Trophoblast cell (in vitro differentiated cells and primary cell): ENCODE measurements around the gene DNAJB6.

Experiments used
- DNase-seq, 2 donors: peaks; one replicate each; pipeline ENCODE4 v3.0.0-alpha.2; 2016
- H2AFZ ChIP-seq: 2 replicates; pipeline ENCODE4 v1.6.1; 2013; ENCODE audit warnings: low read length, moderate library complexity, mild to moderate bottlenecking; ENCODE audit not compliant: insufficient read depth, poor library complexity
- H2AK5ac ChIP-seq: 2 replicates; pipeline ENCODE4 v1.6.1; 2013; ENCODE audit warnings: mild to moderate bottlenecking, low read length
- H2BK120ac ChIP-seq: 2 replicates; pipeline ENCODE4 v1.6.1; 2013; ENCODE audit warnings: low read length, mild to moderate bottlenecking, moderate library complexity; ENCODE audit not compliant: insufficient read depth, poor library complexity
- H2BK12ac ChIP-seq: 2 replicates; pipeline ENCODE4 v1.6.1; 2013; ENCODE audit warnings: mild to moderate bottlenecking, low read length, moderate library complexity
- H2BK5ac ChIP-seq: 2 replicates; pipeline ENCODE4 v1.6.1; 2013; ENCODE audit warnings: low read length, low read depth, moderate library complexity, mild to moderate bottlenecking; ENCODE audit not compliant: poor library complexity
- H3K14ac ChIP-seq: 2 replicates; pipeline ENCODE4 v1.6.1; 2013; ENCODE audit warnings: mild to moderate bottlenecking, low read length
- H3K18ac ChIP-seq: 2 replicates; pipeline ENCODE4 v1.6.1; 2013; ENCODE audit warnings: mild to moderate bottlenecking, low read length
- H3K23ac ChIP-seq: 2 replicates; pipeline ENCODE4 v1.6.1; 2013; ENCODE audit warnings: low read length
- H3K27ac ChIP-seq: 2 replicates; pipeline ENCODE4 v1.5.1; 2013; ENCODE audit warnings: low read depth, mild to moderate bottlenecking, inconsistent platforms, low read length, moderate library complexity
- H3K27me3 ChIP-seq: 2 replicates; pipeline ENCODE4 v1.6.1; 2013; ENCODE audit warnings: inconsistent platforms, mild to moderate bottlenecking, low read length, moderate library complexity; ENCODE audit not compliant: insufficient read depth
- H3K36me3 ChIP-seq, 2 experiments: 1 replicate in 1 of 2; 2 replicates in 1 of 2; pipeline ENCODE4 v1.6.1; 2013; ENCODE audit warnings: low read length in 2 of 2, mild to moderate bottlenecking in 2 of 2, moderate library complexity in 1 of 2; ENCODE audit not compliant: insufficient read depth in 2 of 2, control insufficient read depth in 1 of 2
- H3K4ac ChIP-seq: 2 replicates; pipeline ENCODE4 v1.6.1; 2013; ENCODE audit warnings: low read depth, mild to moderate bottlenecking, low read length, moderate library complexity
- H3K4me1 ChIP-seq, 2 experiments: 1 replicate in 1 of 2; 2 replicates in 1 of 2; pipeline ENCODE4 v1.6.1; 2013; ENCODE audit warnings: low read length in 2 of 2, mild to moderate bottlenecking in 2 of 2, moderate library complexity in 1 of 2; ENCODE audit not compliant: insufficient read depth in 2 of 2, control insufficient read depth in 1 of 2
- H3K4me2 ChIP-seq: 2 replicates; pipeline ENCODE4 v1.6.1; 2013; ENCODE audit warnings: inconsistent platforms, mild to moderate bottlenecking, low read length, moderate library complexity
- H3K4me3 ChIP-seq: 2 replicates; pipeline ENCODE4 v1.5.1; 2013; ENCODE audit warnings: mild to moderate bottlenecking, low read depth, low read length, inconsistent platforms
- H3K79me1 ChIP-seq: one replicate; pipeline ENCODE4 v1.6.1; 2013; ENCODE audit warnings: low read length
- H3K79me2 ChIP-seq: 2 replicates; pipeline ENCODE4 v1.6.1; 2013; ENCODE audit warnings: low read length, mild to moderate bottlenecking; ENCODE audit not compliant: control insufficient read depth, insufficient read depth, poor library complexity
- H3K9ac ChIP-seq: 2 replicates; pipeline ENCODE4 v1.6.1; 2013; ENCODE audit warnings: mild to moderate bottlenecking, low read length
- H3K9me3 ChIP-seq: 2 replicates; pipeline ENCODE4 v1.6.1; 2013; ENCODE audit warnings: low read depth, mild to moderate bottlenecking, control low read depth, inconsistent platforms, low read length; ENCODE audit not compliant: insufficient read depth
- H4K12ac ChIP-seq: 2 replicates; pipeline ENCODE4 v1.6.1; 2013; ENCODE audit warnings: low read depth, mild to moderate bottlenecking, low read length, moderate library complexity
- H4K8ac ChIP-seq: 2 replicates; pipeline ENCODE4 v1.6.1; 2013; ENCODE audit warnings: low read depth, mild to moderate bottlenecking, low read length, moderate library complexity
- H4K91ac ChIP-seq: one replicate; pipeline ENCODE4 v1.6.1; 2013; ENCODE audit warnings: low read depth, mild to moderate bottlenecking, low read length, moderate library complexity
- WGBS: extraction: QIAGEN DNeasy Blood & Tissue Kit; methylation state at CpG from one replicate; pipeline ENCODE4 v1.1.7; 2013; ENCODE audit warnings: missing lambda C conversion rate; ENCODE audit not compliant: insufficient read length, insufficient coverage; ENCODE audit errors: extremely low coverage; 5-methylcytosine and 5-hydroxymethylcytosine counted together

The DNAJB6 gene

GRCh38 chr7:157429680-157430224 is 92.9 kb downstream of the DNAJB6 start:
- Histone ChIP-seq H2BK120ac (no peak overlapping the region), H3K36me3 (no peaks in the 10 kb centered on the region), H4K12ac (no peak overlapping the region), H3K9ac (no peak overlapping the region), H3K9me3 (peaks cover 9% of the 10 kb centered on the region), H3K4ac (no peak overlapping the region), H3K79me1 (no peaks in the 10 kb centered on the region), H2BK5ac (no peak overlapping the region), H3K4me1 (no peaks in the 10 kb centered on the region), H3K14ac (no peak overlapping the region), H4K8ac (no peak overlapping the region), H3K79me2 (no peaks in the 10 kb centered on the region), H3K27me3 (no peaks in the 10 kb centered on the region), H3K18ac (no peak overlapping the region), H2BK12ac (no peak overlapping the region), H2AK5ac (no peak overlapping the region), H3K23ac (no peak overlapping the region), H3K4me3 (no peak overlapping the region), H3K27ac (no peak overlapping the region), H4K91ac (no peak overlapping the region), H2AFZ (no peak overlapping the region), H3K4me2 (no peak overlapping the region)
- DNase-seq: no peak
- no CpG with 5 or more reads among the region's 6 CpGs for WGBS

DNA sequence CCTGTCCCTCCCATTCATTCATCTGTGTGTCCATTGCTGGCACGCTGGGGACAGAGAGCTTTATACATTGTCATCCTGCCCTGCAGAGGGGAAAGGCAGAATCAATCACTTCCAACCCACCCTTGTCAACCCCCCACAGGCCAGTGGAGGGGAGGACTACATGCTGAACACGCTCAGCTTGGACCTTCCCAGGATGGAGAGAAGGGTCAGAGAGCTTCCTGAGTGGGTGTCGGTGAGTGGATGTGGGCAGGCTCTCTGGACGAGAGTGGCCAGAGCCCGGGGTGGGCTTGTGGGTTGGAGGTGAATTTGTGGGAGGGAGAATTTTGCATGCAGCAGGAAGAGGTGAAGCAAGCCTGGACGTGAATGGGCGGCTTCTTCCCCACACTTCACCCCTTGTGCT is 93.9 kb downstream of the DNAJB6 start:
- H3K4me1 ChIP-seq: no peaks in the 10 kb centered on the region
- H4K8ac ChIP-seq: no peak overlapping the region
- no peak overlapping the region for H2BK12ac ChIP-seq
- H3K79me2 ChIP-seq: no peaks in the 10 kb centered on the region
- H3K27me3 ChIP-seq: no peaks in the 10 kb centered on the region
- H3K36me3 ChIP-seq: no peaks in the 10 kb centered on the region
- H2AFZ ChIP-seq: no peak overlapping the region
- H3K4me2 ChIP-seq: no peak overlapping the region
- H3K79me1 ChIP-seq: no peaks in the 10 kb centered on the region
- H3K4me3 ChIP-seq: no peak overlapping the region
- H2BK120ac ChIP-seq: no peak overlapping the region
- H2AK5ac ChIP-seq: no peak overlapping the region
- H3K9me3 ChIP-seq: peaks cover 9% of the 10 kb centered on the region
- H4K12ac ChIP-seq: no peak overlapping the region
- H3K4ac ChIP-seq: no peak overlapping the region
- WGBS: no CpG with 5 or more reads among the region's 7 CpGs
- H3K18ac ChIP-seq: no peak overlapping the region
- H3K9ac ChIP-seq: no peak overlapping the region
- no peak overlapping the region for H3K23ac ChIP-seq
- H2BK5ac ChIP-seq: no peak overlapping the region
- no peak for DNase-seq
- no peak overlapping the region for H4K91ac ChIP-seq
- H3K14ac ChIP-seq: no peak overlapping the region
- no peak overlapping the region for H3K27ac ChIP-seq

- H3K79me2 ChIP-seq: no peaks in the 10 kb centered on the region
- H3K79me1 ChIP-seq: no peaks in the 10 kb centered on the region
- no CpG with 5 or more reads among the region's 29 CpGs for WGBS
- DNase-seq: no peak
- H2BK120ac ChIP-seq: no peak overlapping the region
- no peak overlapping the region for H3K9ac ChIP-seq
- no peaks in the 10 kb centered on the region for H3K27me3 ChIP-seq
- H4K91ac ChIP-seq: no peak overlapping the region
- no peak overlapping the region for H2AK5ac ChIP-seq
- H3K4me3 ChIP-seq: no peak overlapping the region
- H2AFZ ChIP-seq: no peak overlapping the region
- no peak overlapping the region for H2BK5ac ChIP-seq
- H3K4ac ChIP-seq: no peak overlapping the region
- no peak overlapping the region for H2BK12ac ChIP-seq
- no peak overlapping the region for H3K27ac ChIP-seq
- H3K14ac ChIP-seq: no peak overlapping the region
- no peak overlapping the region for H4K12ac ChIP-seq
- no peaks in the 10 kb centered on the region for H3K36me3 ChIP-seq
- H3K4me2 ChIP-seq: no peak overlapping the region
- no peak overlapping the region for H3K18ac ChIP-seq
- H3K9me3 ChIP-seq: peaks cover 9% of the 10 kb centered on the region
- H3K23ac ChIP-seq: no peak overlapping the region
- H4K8ac ChIP-seq: no peak overlapping the region
- H3K4me1 ChIP-seq: no peaks in the 10 kb centered on the region
Measured at GRCh38 chr7:157431173-157431950, 94.6 kb downstream of the DNAJB6 start.

DNA sequence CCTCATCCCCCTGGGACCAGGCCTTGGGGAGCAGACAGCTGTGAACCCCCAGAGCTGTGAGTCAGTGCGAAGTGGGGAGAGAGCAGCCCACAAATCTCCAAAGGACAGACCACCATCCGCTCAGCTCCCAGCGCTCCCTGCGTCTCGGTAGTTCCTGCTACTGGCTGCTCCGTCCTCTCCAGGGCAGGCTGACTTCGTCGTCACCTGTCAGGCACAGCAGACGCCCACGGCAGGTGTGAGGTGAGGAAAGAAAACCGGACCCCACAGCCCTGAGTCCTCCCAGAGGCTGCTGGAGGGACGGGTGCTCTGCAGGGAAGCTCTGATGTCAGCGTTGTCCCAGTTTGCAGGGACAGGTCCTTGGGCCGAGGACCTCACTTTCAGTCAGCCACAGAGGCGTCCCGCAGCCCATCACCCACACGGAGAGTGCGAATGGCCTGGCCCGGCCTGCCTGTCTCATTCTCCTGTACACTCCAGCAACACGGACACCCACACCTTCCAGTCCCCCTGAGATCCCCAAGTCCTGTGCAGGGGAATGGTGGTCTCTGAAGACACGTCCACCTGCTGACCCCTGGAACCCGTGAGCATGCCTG is 95.2 kb downstream of the DNAJB6 start:
- peaks cover 9% of the 10 kb centered on the region for H3K9me3 ChIP-seq
- no peak overlapping the region for H4K12ac ChIP-seq
- no peaks in the 10 kb centered on the region for H3K79me2 ChIP-seq
- no peaks in the 10 kb centered on the region for H3K4me1 ChIP-seq
- H2BK5ac ChIP-seq: no peak overlapping the region
- H3K4ac ChIP-seq: no peak overlapping the region
- no peak overlapping the region for H2BK120ac ChIP-seq
- no peak overlapping the region for H3K27ac ChIP-seq
- H3K14ac ChIP-seq: no peak overlapping the region
- H3K18ac ChIP-seq: no peak overlapping the region
- H3K79me1 ChIP-seq: no peaks in the 10 kb centered on the region
- no peak overlapping the region for H4K91ac ChIP-seq
- whole genome bisulfite sequencing: no CpG with 5 or more reads among the region's 22 CpGs
- H3K4me3 ChIP-seq: no peak overlapping the region
- no peaks in the 10 kb centered on the region for H3K27me3 ChIP-seq
- no peak for DNase-seq
- no peak overlapping the region for H2AFZ ChIP-seq
- no peak overlapping the region for H3K23ac ChIP-seq
- H2AK5ac ChIP-seq: no peak overlapping the region
- no peak overlapping the region for H2BK12ac ChIP-seq
- H3K4me2 ChIP-seq: no peak overlapping the region
- H4K8ac ChIP-seq: no peak overlapping the region
- no peak overlapping the region for H3K9ac ChIP-seq
- H3K36me3 ChIP-seq: no peaks in the 10 kb centered on the region
